ENCODE measurements around the gene CCDC102A. TPM values are rescaled to one million over a fixed set of nuclear protein-coding genes. Genes with fewer than 3 reads are reported as not detected.

CCDC102A gene
- total RNA-seq, 1 donor from 2014 or later: not detected

- H3K27ac Mint-ChIP-seq (ENCODE audit: unreplicated experiment): peak overlapping the region; percentile 80
- DNase-seq: no peak
- TF ChIP-seq CTCF (IDR thresholded peaks at IDR 0.05; ENCODE audit: partially characterized antibody, unreplicated experiment): no peak
- H3K4me3 Mint-ChIP-seq (ENCODE audit: unreplicated experiment): peak overlapping the region; percentile 69
- H3K9me3 Mint-ChIP-seq (ENCODE audit: unreplicated experiment): peaks cover 23% of the 10 kb centered on the region
- peaks cover 31% of the 10 kb centered on the region for H3K27me3 Mint-ChIP-seq (ENCODE audit: unreplicated experiment)
- H3K36me3 Mint-ChIP-seq (ENCODE audit: unreplicated experiment): no peaks in the 10 kb centered on the region
- peaks cover 19% of the 10 kb centered on the region for H3K4me1 Mint-ChIP-seq (ENCODE audit: low read depth, unreplicated experiment)
Measured at GRCh38 chr16:57532266-57532625, 4.1 kb downstream of the CCDC102A start.

GRCh38 chr16:57531635-57532265 is 4.6 kb downstream of the CCDC102A start:
- Mint-ChIP-seq H3K27me3 (ENCODE audit: unreplicated experiment) (peaks cover 31% of the 10 kb centered on the region), H3K4me3 (ENCODE audit: unreplicated experiment) (no peak overlapping the region), H3K4me1 (ENCODE audit: low read depth, unreplicated experiment) (peaks cover 19% of the 10 kb centered on the region), H3K36me3 (ENCODE audit: unreplicated experiment) (no peaks in the 10 kb centered on the region), H3K9me3 (ENCODE audit: unreplicated experiment) (peaks cover 23% of the 10 kb centered on the region), H3K27ac (ENCODE audit: unreplicated experiment) (no peak overlapping the region)
- DNase-seq: no peak
- no peak for TF ChIP-seq CTCF (IDR thresholded peaks at IDR 0.05; ENCODE audit: partially characterized antibody, unreplicated experiment)

- Mint-ChIP-seq H3K4me1 (ENCODE audit: low read depth, unreplicated experiment) (peaks cover 19% of the 10 kb centered on the region), H3K36me3 (ENCODE audit: unreplicated experiment) (no peaks in the 10 kb centered on the region), H3K27me3 (ENCODE audit: unreplicated experiment) (peaks cover 31% of the 10 kb centered on the region), H3K9me3 (ENCODE audit: unreplicated experiment) (peaks cover 23% of the 10 kb centered on the region), H3K27ac (ENCODE audit: unreplicated experiment) (no peak overlapping the region), H3K4me3 (ENCODE audit: unreplicated experiment) (no peak overlapping the region)
- no peak for DNase-seq
- no peak for TF ChIP-seq CTCF (IDR thresholded peaks at IDR 0.05; ENCODE audit: partially characterized antibody, unreplicated experiment)
Measured at GRCh38 chr16:57531253-57531575, 5.2 kb downstream of the CCDC102A start.

GRCh38 chr16:57530522-57531252 is 5.7 kb downstream of the CCDC102A start:
- peaks cover 23% of the 10 kb centered on the region for H3K9me3 Mint-ChIP-seq (ENCODE audit: unreplicated experiment)
- no peak for DNase-seq
- no peak for TF ChIP-seq CTCF (IDR thresholded peaks at IDR 0.05; ENCODE audit: partially characterized antibody, unreplicated experiment)
- H3K27me3 Mint-ChIP-seq (ENCODE audit: unreplicated experiment): peaks cover 31% of the 10 kb centered on the region
- no peaks in the 10 kb centered on the region for H3K36me3 Mint-ChIP-seq (ENCODE audit: unreplicated experiment)
- H3K4me1 Mint-ChIP-seq (ENCODE audit: low read depth, unreplicated experiment): peaks cover 19% of the 10 kb centered on the region
- H3K4me3 Mint-ChIP-seq (ENCODE audit: unreplicated experiment): peak overlapping the region; percentile 23
- no peak overlapping the region for H3K27ac Mint-ChIP-seq (ENCODE audit: unreplicated experiment)

GRCh38 chr16:57530104-57530521 is 6.3 kb downstream of the CCDC102A start:
- Mint-ChIP-seq H3K27me3 (ENCODE audit: unreplicated experiment) (peaks cover 33% of the 10 kb centered on the region), H3K36me3 (ENCODE audit: unreplicated experiment) (no peaks in the 10 kb centered on the region), H3K4me3 (ENCODE audit: unreplicated experiment) (peak overlapping the region; percentile 11), H3K9me3 (ENCODE audit: unreplicated experiment) (peaks cover 23% of the 10 kb centered on the region), H3K4me1 (ENCODE audit: low read depth, unreplicated experiment) (peaks cover 19% of the 10 kb centered on the region), H3K27ac (ENCODE audit: unreplicated experiment) (no peak overlapping the region)
- DNase-seq: no peak
- no peak for TF ChIP-seq CTCF (IDR thresholded peaks at IDR 0.05; ENCODE audit: partially characterized antibody, unreplicated experiment)

Measured in glutamatergic neuron (in vitro differentiated cells).